GM23248 (cell line): ENCODE data around the gene CDRT4. TPM values are rescaled to one million over a fixed set of nuclear protein-coding genes. Genes with fewer than 3 reads are reported as not detected.

Experiments
- DNase-seq: peaks from one replicate; pipeline ENCODE4 v3.0.0-alpha.2; 2015
- H2AFZ ChIP-seq: fragments of 200-600 bp; sonication (generic); 2 replicates; pipeline ENCODE4 v1.6.1; 2016; ENCODE audit warnings: antibody characterized with exemption
- H3F3A ChIP-seq: fragments of 200-600 bp; sonication (generic); 2 replicates; pipeline ENCODE4 v1.6.1; 2016; ENCODE audit warnings: mild to moderate bottlenecking, antibody characterized with exemption, mixed run types; ENCODE audit not compliant: insufficient read depth
- H3K27ac ChIP-seq: fragments of 200-600 bp; sonication (generic); 2 replicates; pipeline ENCODE4 v1.5.1; 2016; ENCODE audit warnings: mild to moderate bottlenecking
- H3K27me3 ChIP-seq: fragments of 200-600 bp; sonication (generic); replicated peaks from 2 replicates; pipeline ENCODE4 v1.6.1; 2016; ENCODE audit warnings: mild to moderate bottlenecking; ENCODE audit not compliant: insufficient read depth
- H3K36me3 ChIP-seq: fragments of 200-600 bp; sonication (generic); 2 replicates; pipeline ENCODE4 v1.6.1; 2016; ENCODE audit warnings: low read depth, mild to moderate bottlenecking
- H3K4me1 ChIP-seq: fragments of 200-600 bp; sonication (generic); 2 replicates; pipeline ENCODE4 v1.6.1; 2016; ENCODE audit warnings: mild to moderate bottlenecking; ENCODE audit not compliant: insufficient read depth
- H3K4me2 ChIP-seq: fragments of 200-600 bp; sonication (generic); one replicate; pipeline ENCODE4 v1.6.1; 2016; ENCODE audit warnings: mild to moderate bottlenecking; ENCODE audit not compliant: unreplicated experiment
- H3K4me3 ChIP-seq: fragments of 200-600 bp; sonication (generic); 2 replicates; pipeline ENCODE4 v1.5.1; 2016; ENCODE audit warnings: mild to moderate bottlenecking
- H3K79me2 ChIP-seq: fragments of 200-600 bp; sonication (generic); 2 replicates; pipeline ENCODE4 v1.6.1; 2016; ENCODE audit warnings: mild to moderate bottlenecking; ENCODE audit not compliant: insufficient read depth
- H3K9ac ChIP-seq: fragments of 200-600 bp; sonication (generic); 2 replicates; pipeline ENCODE4 v1.6.1; 2016; ENCODE audit warnings: mild to moderate bottlenecking
- H3K9me2 ChIP-seq: fragments of 200-600 bp; sonication (generic); 2 replicates; pipeline ENCODE4 v1.6.1; 2016; ENCODE audit warnings: mixed run types, mild to moderate bottlenecking, moderate library complexity; ENCODE audit not compliant: insufficient read depth
- H3K9me3 ChIP-seq: fragments of 200-600 bp; sonication (generic); one replicate; pipeline ENCODE4 v1.6.1; 2017; ENCODE audit warnings: low read depth
- H4K20me1 ChIP-seq: fragments of 200-600 bp; sonication (generic); 2 replicates; pipeline ENCODE4 v1.6.0; 2016; ENCODE audit not compliant: insufficient read depth
- EZH2 ChIP-seq: fragments of 200-600 bp; sonication (generic); IDR thresholded peaks from 2 replicates; pipeline ENCODE4 v1.6.1; 2018; ENCODE audit warnings: antibody characterized with exemption, mild to moderate bottlenecking; ENCODE audit not compliant: insufficient read depth, poor library complexity, severe bottlenecking
- EZH2phosphoT487 ChIP-seq: fragments of 200-600 bp; sonication (generic); IDR thresholded peaks from 2 replicates; pipeline ENCODE4 v1.6.1; 2018; ENCODE audit warnings: antibody characterized with exemption, moderate library complexity, mild to moderate bottlenecking, low read depth; ENCODE audit not compliant: insufficient read depth
- WGBS, 2 experiments: methylation state at CpG; one replicate each; pipeline ENCODE4 v1.1.6; 2015 to 2017; ENCODE audit warnings: low lambda C conversion rate in 2 of 2, low coverage in 1 of 2; ENCODE audit errors: missing lambda C conversion rate in 2 of 2; 5-methylcytosine and 5-hydroxymethylcytosine counted together
- in situ Hi-C: fragments of 300-500 bp; cut with MboI; formaldehyde crosslinking; loops from 2 replicates; pipeline ENCODE4 v1.15.0; 2020
- polyA plus RNA-seq: library from polyadenylated mRNA; unstranded; fragments of >200 nt; fragmentation: Nextera tagmentation; extraction: Ambion mirVana; gene quantifications from 2 replicates; pipeline ENCODE4 v1.2.1, GENCODE V29; 2016
- total RNA-seq: library from RNA; depleted of rRNA; stranded (reverse); fragments of >200 nt; shearing (Covaris generic); gene quantifications from 2 replicates; pipeline ENCODE4 v1.2.3, GENCODE V29; 2014

CDRT4 gene
- total and polyA plus RNA-seq, 2 experiments from 2014 or later: 3.0 to 3.8 TPM

- H4K20me1 ChIP-seq: no peaks in the 10 kb centered on the region
- no peaks in the 10 kb centered on the region for H3K27me3 ChIP-seq
- H3K36me3 ChIP-seq: no peaks in the 10 kb centered on the region
- no peaks in the 10 kb centered on the region for H3K9me3 ChIP-seq
- H3K27ac ChIP-seq: no peak overlapping the region
- peaks cover 12% of the 10 kb centered on the region; the same call in 1 of the 2 replicates for H3F3A ChIP-seq
- WGBS, 2 experiments: 66 to 71% methylated on average over 6 of the region's 6 CpGs
- H3K4me1 ChIP-seq: peaks cover 22% of the 10 kb centered on the region
- H3K9me2 ChIP-seq: no peaks in the 10 kb centered on the region
- peak overlapping the region; percentile 31; the same call in 1 of the 2 replicates for H2AFZ ChIP-seq
- H3K4me2 ChIP-seq: no peak overlapping the region
- DNase-seq: no peak
- H3K9ac ChIP-seq: no peak overlapping the region
- in situ Hi-C loops: loop anchor here (10.0 kb wide), 1 partner anchor 140 kb away; the partner anchor contains the start of gene PMP22
- no peak for TF ChIP-seq EZH2
- TF ChIP-seq EZH2phosphoT487: no peak
- no peak overlapping the region for H3K4me3 ChIP-seq
- no peaks in the 10 kb centered on the region for H3K79me2 ChIP-seq
Measured at GRCh38 chr17:15405058-15405415, 62.4 kb downstream of the CDRT4 start.

GRCh38 chr17:15404106-15405057, 63.0 kb downstream of the CDRT4 start:
- H3K36me3 ChIP-seq: no peaks in the 10 kb centered on the region
- no peak overlapping the region for H3K27ac ChIP-seq
- H3K79me2 ChIP-seq: no peaks in the 10 kb centered on the region
- no peaks in the 10 kb centered on the region for H3K9me3 ChIP-seq
- 0 out of 2 replicates have a peak overlapping the region, but pooled peaks have one; percentile 3 for H3K9ac ChIP-seq
- H4K20me1 ChIP-seq: no peaks in the 10 kb centered on the region
- TF ChIP-seq EZH2 (no peak), EZH2phosphoT487 (no peak)
- WGBS, 2 experiments: 38 to 47% methylated on average over 20 of the region's 20 CpGs
- no peak overlapping the region for H3K4me3 ChIP-seq
- H3K4me2 ChIP-seq: no peak overlapping the region
- no peaks in the 10 kb centered on the region for H3K27me3 ChIP-seq
- in situ Hi-C loops: loop anchor here (10.0 kb wide), 1 partner anchor 140 kb away; the partner anchor contains the start of gene PMP22
- H2AFZ ChIP-seq: peak overlapping the region; percentile 31; the same call in 1 of the 2 replicates
- peaks cover 25% of the 10 kb centered on the region for H3K4me1 ChIP-seq
- DNase-seq: peak; percentile 53
- no peaks in the 10 kb centered on the region for H3K9me2 ChIP-seq
- H3F3A ChIP-seq: peaks cover 11% of the 10 kb centered on the region

GRCh38 chr17:15403276-15403939, 64.0 kb downstream of the CDRT4 start:
- Histone ChIP-seq H3K4me2 (no peak overlapping the region), H3K4me3 (no peak overlapping the region), H2AFZ (no peak overlapping the region), H4K20me1 (no peaks in the 10 kb centered on the region), H3K9me3 (no peaks in the 10 kb centered on the region), H3F3A (peaks cover 13% of the 10 kb centered on the region), H3K27me3 (no peaks in the 10 kb centered on the region), H3K9ac (0 out of 2 replicates have a peak overlapping the region, but pooled peaks have one; percentile 3), H3K79me2 (no peaks in the 10 kb centered on the region), H3K36me3 (no peaks in the 10 kb centered on the region), H3K4me1 (peaks cover 28% of the 10 kb centered on the region), H3K9me2 (no peaks in the 10 kb centered on the region), H3K27ac (no peak overlapping the region)
- TF ChIP-seq EZH2 (no peak), EZH2phosphoT487 (no peak)
- 80 to 82% methylated on average over 3 of the region's 3 CpGs for WGBS, 2 experiments
- DNase-seq: peak; percentile 62
- in situ Hi-C loops: loop anchor here (10.0 kb wide), 1 partner anchor 139 kb away; the partner anchor contains the start of gene PMP22

- Histone ChIP-seq H3K79me2 (no peaks in the 10 kb centered on the region), H2AFZ (peak overlapping the region; percentile 46), H3K9me3 (no peaks in the 10 kb centered on the region), H3K4me2 (peak overlapping the region; percentile 77), H3K27me3 (no peaks in the 10 kb centered on the region), H3K4me3 (no peak overlapping the region), H3K36me3 (no peaks in the 10 kb centered on the region), H3K4me1 (peaks cover 34% of the 10 kb centered on the region), H3K9ac (0 out of 2 replicates have a peak overlapping the region, but pooled peaks have one; percentile 21), H3F3A (peaks cover 13% of the 10 kb centered on the region), H4K20me1 (no peaks in the 10 kb centered on the region), H3K27ac (peak overlapping the region; percentile 50), H3K9me2 (no peaks in the 10 kb centered on the region)
- no peak for DNase-seq
- WGBS, 2 experiments: 45 to 50% methylated on average over 6 of the region's 6 CpGs
- TF ChIP-seq EZH2phosphoT487 (no peak), EZH2 (no peak)
- in situ Hi-C loops: no loop called here
Measured at GRCh38 chr17:15399443-15399842, 68.0 kb downstream of the CDRT4 start.
